ENCODE data around the gene CCL22. TPM values are rescaled to one million over a fixed set of nuclear protein-coding genes. Genes with fewer than 3 reads are reported as not detected.

Gene CCL22
- total RNA-seq, 8 experiments from 2014 or later: 0.08 to 0.62 (median 0.25) TPM; not detected in 2

GRCh38 chr16:57352636-57353047 is 5.9 kb upstream of the CCL22 start:
- WGBS, 10 experiments: 7 to 85% (median 54%) methylated on average over 1 to 3 of the region's 6 CpGs; no CpG with 5 or more reads in 4 of the 10 experiments
- H3K4me3 ChIP-seq: no peak overlapping the region
- in situ Hi-C loops (cut with MboI; ENCODE audit: low pct_unique_long_range_greater_than_20kb in 2 of 9, low sequenced_read_pairs in 9 of 9, unreplicated experiment in 9 of 9): no loop called here
- no peak overlapping the region for H3K27ac ChIP-seq
- ATAC-seq (replicated peaks in 6 of 8): no peak
- H3K4me1 ChIP-seq (replicated peaks in 1 of 2): no peaks in the 10 kb centered on the region

GRCh38 chr16:57354311-57354710 is 4.3 kb upstream of the CCL22 start:
- WGBS, 10 experiments: 17 to 100% (median 93%) methylated on average over 1 to 6 of the region's 7 CpGs; no CpG with 5 or more reads in 3 of the 10 experiments
- Histone ChIP-seq H3K4me3 (no peak overlapping the region), H3K4me1 (replicated peaks in 1 of 2) (no peaks in the 10 kb centered on the region), H3K27ac (no peak overlapping the region)
- in situ Hi-C loops (cut with MboI; ENCODE audit: low pct_unique_long_range_greater_than_20kb in 2 of 9, low sequenced_read_pairs in 9 of 9, unreplicated experiment in 9 of 9): no loop called here
- no peak for ATAC-seq (replicated peaks in 6 of 8)

GRCh38 chr16:57355898-57356414 is 2.6 kb upstream of the CCL22 start:
- no peaks in the 10 kb centered on the region for H3K4me1 ChIP-seq (replicated peaks in 1 of 2)
- H3K27ac ChIP-seq: no peak overlapping the region
- no peak overlapping the region for H3K4me3 ChIP-seq
- no peak for ATAC-seq (replicated peaks in 6 of 8)
- 71 to 100% (median 87%) methylated on average over 1 to 5 of the region's 5 CpGs; no CpG with 5 or more reads in 4 of the 10 experiments for WGBS, 10 experiments
- in situ Hi-C loops (cut with MboI; ENCODE audit: low pct_unique_long_range_greater_than_20kb in 2 of 9, low sequenced_read_pairs in 9 of 9, unreplicated experiment in 9 of 9): no loop called here

- in situ Hi-C loops (cut with MboI; ENCODE audit: low pct_unique_long_range_greater_than_20kb in 2 of 9, low sequenced_read_pairs in 9 of 9, unreplicated experiment in 9 of 9): no loop called here
- Histone ChIP-seq H3K4me3 (no peak overlapping the region), H3K4me1 (replicated peaks in 1 of 2) (no peaks in the 10 kb centered on the region), H3K27ac (no peak overlapping the region)
- no peak for ATAC-seq (replicated peaks in 6 of 8)
- WGBS, 10 experiments: 80 to 100% (median 100%) methylated on average over 1 to 3 of the region's 4 CpGs; no CpG with 5 or more reads in 5 of the 10 experiments
Observed at GRCh38 chr16:57356547-57356946, 2.0 kb upstream of the CCL22 start.

GRCh38 chr16:57357330-57358085 is 1.1 kb upstream of the CCL22 start:
- Histone ChIP-seq H3K4me3 (no peak overlapping the region), H3K4me1 (replicated peaks in 1 of 2) (no peaks in the 10 kb centered on the region), H3K27ac (no peak overlapping the region)
- in situ Hi-C loops (cut with MboI; ENCODE audit: low pct_unique_long_range_greater_than_20kb in 2 of 9, low sequenced_read_pairs in 9 of 9, unreplicated experiment in 9 of 9): no loop called here
- ATAC-seq (replicated peaks in 6 of 8): no peak
- 0 to 100% (median 87%) methylated on average over 1 to 7 of the region's 9 CpGs for WGBS, 10 experiments

GRCh38 chr16:57358086-57358420 is 530 bp upstream of the CCL22 start:
- Histone ChIP-seq H3K4me3 (no peak overlapping the region), H3K4me1 (replicated peaks in 1 of 2) (no peaks in the 10 kb centered on the region), H3K27ac (no peak overlapping the region)
- in situ Hi-C loops (cut with MboI; ENCODE audit: low pct_unique_long_range_greater_than_20kb in 2 of 9, low sequenced_read_pairs in 9 of 9, unreplicated experiment in 9 of 9): no loop called here
- WGBS, 10 experiments: 20 to 100% (median 86%) methylated on average over 1 to 4 of the region's 7 CpGs; no CpG with 5 or more reads in 4 of the 10 experiments
- no peak for ATAC-seq (replicated peaks in 6 of 8)

- 67 to 88% (median 80%) methylated on average over 1 to 3 of the region's 16 CpGs; no CpG with 5 or more reads in 6 of the 10 experiments for WGBS, 10 experiments
- Histone ChIP-seq H3K4me1 (replicated peaks in 1 of 2) (no peaks in the 10 kb centered on the region), H3K4me3 (no peak overlapping the region), H3K27ac (no peak overlapping the region)
- in situ Hi-C loops (cut with MboI; ENCODE audit: low pct_unique_long_range_greater_than_20kb in 2 of 9, low sequenced_read_pairs in 9 of 9, unreplicated experiment in 9 of 9): no loop called here
- ATAC-seq (replicated peaks in 6 of 8): no peak
Observed at GRCh38 chr16:57360321-57360935, 1.8 kb downstream of the CCL22 start.

- no peak for ATAC-seq (replicated peaks in 6 of 8)
- no peaks in the 10 kb centered on the region for H3K4me1 ChIP-seq (replicated peaks in 1 of 2)
- whole genome bisulfite sequencing, 10 experiments: 20 to 95% (median 76%) methylated on average over 1 to 4 of the region's 4 CpGs; no CpG with 5 or more reads in 2 of the 10 experiments
- H3K4me3 ChIP-seq: no peak overlapping the region
- in situ Hi-C loops (cut with MboI; ENCODE audit: low pct_unique_long_range_greater_than_20kb in 2 of 9, low sequenced_read_pairs in 9 of 9, unreplicated experiment in 9 of 9): no loop called here
- no peak overlapping the region for H3K27ac ChIP-seq
Observed at GRCh38 chr16:57361404-57361803, 2.8 kb downstream of the CCL22 start.

GRCh38 chr16:57364143-57364542 is 5.6 kb downstream of the CCL22 start:
- no peak for ATAC-seq (replicated peaks in 6 of 8)
- H3K4me1 ChIP-seq (replicated peaks in 1 of 2): no peaks in the 10 kb centered on the region
- no peak overlapping the region for H3K27ac ChIP-seq
- in situ Hi-C loops (cut with MboI; ENCODE audit: low pct_unique_long_range_greater_than_20kb in 2 of 9, low sequenced_read_pairs in 9 of 9, unreplicated experiment in 9 of 9): no loop called here
- WGBS, 10 experiments: 50 to 86% methylated on average over 1 of the region's 3 CpGs; no CpG with 5 or more reads in 8 of the 10 experiments
- H3K4me3 ChIP-seq: no peak overlapping the region

GRCh38 chr16:57366544-57367040 is 8.0 kb downstream of the CCL22 start:
- H3K4me3 ChIP-seq: no peak overlapping the region
- 50 to 71% (median 59%) methylated on average over 1 to 4 of the region's 6 CpGs; no CpG with 5 or more reads in 7 of the 10 experiments for WGBS, 10 experiments
- H3K27ac ChIP-seq: no peak overlapping the region
- ATAC-seq (replicated peaks in 6 of 8): no peak
- in situ Hi-C loops (cut with MboI; ENCODE audit: low pct_unique_long_range_greater_than_20kb in 2 of 9, low sequenced_read_pairs in 9 of 9, unreplicated experiment in 9 of 9): no loop called here
- H3K4me1 ChIP-seq (replicated peaks in 1 of 2): peaks cover 0 to under 1% of the 10 kb centered on the region in 2 donors

GRCh38 chr16:57367116-57367752 is 8.7 kb downstream of the CCL22 start:
- no peak for ATAC-seq (replicated peaks in 6 of 8)
- peaks cover 5 to 6% of the 10 kb centered on the region in 2 donors for H3K4me1 ChIP-seq (replicated peaks in 1 of 2)
- in situ Hi-C loops (cut with MboI; ENCODE audit: low pct_unique_long_range_greater_than_20kb in 2 of 9, low sequenced_read_pairs in 9 of 9, unreplicated experiment in 9 of 9): no loop called here
- 25 to 100% (median 78%) methylated on average over 1 to 4 of the region's 7 CpGs; no CpG with 5 or more reads in 1 of the 10 experiments for WGBS, 10 experiments
- no peak overlapping the region for H3K4me3 ChIP-seq
- H3K27ac ChIP-seq: no peak overlapping the region

GRCh38 chr16:57371494-57372371 is 13.2 kb downstream of the CCL22 start:
- Histone ChIP-seq H3K27ac (peak overlapping the region in 1 of 2 donors; percentile 24), H3K4me1 (replicated peaks in 1 of 2) (peaks cover 22 to 29% of the 10 kb centered on the region in 2 donors), H3K4me3 (no peak overlapping the region)
- ATAC-seq (replicated peaks in 6 of 8): no peak
- in situ Hi-C loops (cut with MboI; ENCODE audit: low pct_unique_long_range_greater_than_20kb in 2 of 9, low sequenced_read_pairs in 9 of 9, unreplicated experiment in 9 of 9): no loop called here
- 40 to 100% (median 59%) methylated on average over 2 to 7 of the region's 15 CpGs; no CpG with 5 or more reads in 6 of the 10 experiments for WGBS, 10 experiments

All from motor neuron (in vitro differentiated cells).